HCT116 (cell line): Measurements from ENCODE around the gene THADA. TPM values are rescaled to one million over a fixed set of nuclear protein-coding genes. Genes with fewer than 3 reads are reported as not detected.

Experiments
- ATAC-seq: fragments of 200-7000 bp; cut with Tn5 transposase; 2 replicates; pipeline ENCODE4 v1.9.1; 2020; ENCODE audit warnings: mild to moderate bottlenecking, moderate library complexity
- BruUV-seq: library from RNA; stranded (reverse); fragments of 400-500 nt; replicated peaks from 2 replicates; lab custom pipeline; 2021; lab: Mats Ljungman, UMichigan
- CTCF ChIA-PET: fragments of 300-600 bp; sonication (Branson Sonifier 250); formaldehyde crosslinking; loops from one replicate; lab custom pipeline; 2021; ENCODE audit warnings: antibody characterized with exemption; lab: Charles Lee
- POLR2A ChIA-PET: fragments of 300-600, 350-600 bp; sonication (Branson Sonifier 250); formaldehyde crosslinking; loops from one replicate; lab custom pipeline; 2021; ENCODE audit warnings: antibody characterized with exemption; lab: Charles Lee
- RAD21 ChIA-PET, 2 experiments: fragments of 300-600 bp; sonication (Branson Sonifier 250); formaldehyde crosslinking; loops; one replicate each; lab custom pipeline; 2023; ENCODE audit warnings: low total read pairs in 2 of 2; ENCODE audit not compliant: uncharacterized antibody in 2 of 2, unreplicated experiment in 2 of 2, low non-redundant PET in 1 of 2; lab: Charles Lee
- DNase-seq: peaks from one replicate; pipeline ENCODE4 v3.0.0-alpha.2; 2010; ENCODE audit warnings: low read depth, low spot score
- H2AFZ ChIP-seq: fragments of 200-600 bp; shearing (Covaris generic), sonication (generic); 2 replicates; pipeline ENCODE4 v1.6.1; 2017; ENCODE audit warnings: low read depth, mixed run types, mixed read lengths, antibody characterized with exemption, low read length; ENCODE audit not compliant: poor library complexity, severe bottlenecking
- H3K27ac ChIP-seq: 2 replicates; pipeline ENCODE4 v1.5.1; 2012; ENCODE audit warnings: low read depth, low read length
- H3K27me3 ChIP-seq: fragments of 200-600 bp; sonication (generic); 2 replicates; pipeline ENCODE4 v1.6.1; 2016; ENCODE audit warnings: mixed run types, low read length, mixed read lengths; ENCODE audit not compliant: insufficient read depth
- H3K36me3 ChIP-seq, 2 experiments: fragments of 200-500 bp in 1 of 2; fragments of 200-600 bp in 1 of 2; sonication (Bioruptor generic) in 1 of 2; sonication (generic) in 1 of 2; 2 replicates each; pipeline versions ENCODE4 v1.5.1 to v1.6.1; 2014 to 2016; ENCODE audit warnings: low read length in 2 of 2, inconsistent platforms in 1 of 2, mixed read lengths in 1 of 2, mixed run types in 1 of 2; ENCODE audit not compliant: insufficient read depth in 2 of 2, control insufficient read depth in 1 of 2
- H3K4me1 ChIP-seq, 2 experiments: fragments of 200-600 bp in 1 of 2; sonication (generic) in 1 of 2; 2 replicates each; pipeline versions ENCODE4 v1.5.1 to v1.6.1; 2012 to 2017; ENCODE audit warnings: low read length in 2 of 2, inconsistent platforms in 1 of 2, mild to moderate bottlenecking in 1 of 2, mixed read lengths in 1 of 2, mixed run types in 1 of 2, moderate library complexity in 1 of 2; ENCODE audit not compliant: insufficient read depth in 2 of 2, control insufficient read depth in 1 of 2
- H3K4me2 ChIP-seq: fragments of 200-600 bp; sonication (generic); 2 replicates; pipeline ENCODE4 v1.6.1; 2017; ENCODE audit warnings: mixed run types, low read length, mixed read lengths
- H3K4me3 ChIP-seq, 2 experiments: fragments of 200-600 bp in 1 of 2; sonication (generic) in 1 of 2; replicated peaks in 1 of 2; 2 replicates each; pipeline ENCODE4 v1.5.1; 2011 to 2016; ENCODE audit warnings: low read length in 2 of 2, control low read depth in 1 of 2, low read depth in 1 of 2, mild to moderate bottlenecking in 1 of 2, mixed read lengths in 1 of 2, mixed run types in 1 of 2
- H3K79me2 ChIP-seq: fragments of 200-600 bp; sonication (generic); 2 replicates; pipeline ENCODE4 v1.6.1; 2017; ENCODE audit warnings: mild to moderate bottlenecking, mixed run types, low read length, moderate library complexity, mixed read lengths; ENCODE audit not compliant: insufficient read depth
- H3K9ac ChIP-seq: fragments of 200-600 bp; sonication (generic); 2 replicates; pipeline ENCODE4 v1.6.1; 2016; ENCODE audit warnings: low read length, mixed read lengths
- H3K9me2 ChIP-seq: fragments of 200-600 bp; sonication (generic), shearing (Covaris generic); 2 replicates; pipeline ENCODE4 v1.6.1; 2017; ENCODE audit warnings: mixed run types, mild to moderate bottlenecking, moderate library complexity; ENCODE audit not compliant: insufficient read depth
- H3K9me3 ChIP-seq, 2 experiments: fragments of 200-500 bp in 1 of 2; fragments of 200-600 bp in 1 of 2; sonication (Bioruptor generic) in 1 of 2; sonication (generic) in 1 of 2; 2 replicates each; pipeline ENCODE4 v1.6.1; 2014 to 2017; ENCODE audit warnings: low read length in 2 of 2, mixed read lengths in 2 of 2, inconsistent platforms in 1 of 2, low read depth in 1 of 2, mild to moderate bottlenecking in 1 of 2, mixed run types in 1 of 2, moderate library complexity in 1 of 2; ENCODE audit not compliant: control insufficient read depth in 1 of 2, insufficient read depth in 1 of 2
- H4K20me1 ChIP-seq: fragments of 200-600 bp; sonication (generic), shearing (Covaris generic); 2 replicates; pipeline ENCODE4 v1.6.1; 2017; ENCODE audit warnings: mixed run types, mild to moderate bottlenecking, moderate library complexity; ENCODE audit not compliant: insufficient read depth
- EZH2 ChIP-seq: fragments of 200-600 bp; sonication (generic); IDR thresholded peaks from 2 replicates; pipeline ENCODE4 v1.6.1; 2017; ENCODE audit warnings: antibody characterized with exemption, mixed run types
- SRF ChIP-seq: IDR thresholded peaks from 2 replicates; pipeline ENCODE4 v1.6.1; 2012; ENCODE audit warnings: low read depth
- TCF7L2 ChIP-seq: IDR thresholded peaks from 2 replicates; pipeline ENCODE4 v1.7.0; 2011; ENCODE audit warnings: borderline replicate concordance, inconsistent platforms; ENCODE audit not compliant: insufficient read depth, insufficient read length; ENCODE audit errors: extremely low read depth
- intact Hi-C: fragments of 100-400 bp; cut with micrococcal nuclease; formaldehyde crosslinking; loops from 2 replicates; pipeline ENCODE4 v1.10.0; 2022
- total RNA-seq: library from RNA; stranded (reverse); gene quantifications from one replicate; pipeline ENCODE4 v1.2.1, GENCODE V29; 2021; ENCODE audit not compliant: unreplicated experiment
- TF ChIP-seq, protein P1 (sequence below): IDR thresholded peaks from 2 replicates; pipeline ENCODE4 v1.6.1; 2012
- TF ChIP-seq, protein P2 (sequence below): IDR thresholded peaks from 2 replicates; pipeline ENCODE4 v1.6.1; 2012; ENCODE audit warnings: low read depth

Gene THADA
- total RNA-seq, 1 experiment from 2014 or later, result 30.7 TPM

DNA sequence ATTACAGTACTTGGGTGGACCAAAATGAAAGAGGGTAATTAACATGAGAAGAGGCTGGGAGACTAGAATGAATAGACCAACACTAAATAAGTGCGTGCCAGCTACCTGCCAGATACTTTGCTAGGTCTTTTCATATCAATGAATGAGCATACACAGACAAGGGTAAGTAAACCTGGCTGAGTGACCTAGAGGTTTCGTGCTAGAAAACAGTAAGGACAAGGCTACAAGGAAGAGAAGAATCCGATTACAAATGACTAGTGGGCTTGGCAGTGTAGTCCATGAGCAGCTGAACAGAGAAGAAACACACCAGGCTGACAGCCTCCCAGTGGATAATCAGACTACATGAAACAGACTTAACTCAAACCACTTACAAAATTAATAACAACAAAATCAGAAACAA, 64.6 kb downstream of the THADA start:
- intact Hi-C loops, result no loop called here
- POLR2A ChIA-PET, result no interaction called here
- H3K36me3 ChIP-seq, result no peaks in the 10 kb centered on the region

DNA sequence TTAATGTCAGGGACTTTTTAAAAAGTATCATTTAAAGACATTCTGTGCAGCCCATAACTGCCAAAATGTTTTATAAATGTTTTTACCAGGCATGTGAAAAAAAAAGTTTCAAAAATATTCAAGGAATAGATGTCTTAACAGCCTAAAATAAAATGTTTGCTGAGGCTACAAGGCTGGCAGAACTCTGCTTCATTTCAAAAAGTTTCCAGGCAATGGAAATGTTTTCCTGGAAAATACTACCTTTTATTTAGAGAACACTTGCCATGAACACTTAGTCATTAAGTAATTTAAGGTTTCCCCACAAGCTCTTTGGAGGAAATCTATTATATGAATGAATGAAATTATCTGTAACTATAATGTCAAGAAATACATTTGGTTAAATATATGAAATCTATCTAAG, 68.8 kb downstream of the THADA start:
- no peak overlapping the region for H2AFZ ChIP-seq
- ATAC-seq (no peak), DNase-seq (no peak)
- H3K27me3 ChIP-seq, result no peaks in the 10 kb centered on the region
- no peaks in the 10 kb centered on the region for H3K4me1 ChIP-seq
- no peak overlapping the region for H3K4me2 ChIP-seq
- H3K36me3 ChIP-seq, result no peaks in the 10 kb centered on the region
- ChIA-PET RAD21 (no interaction called here), POLR2A (no interaction called here), CTCF (no interaction called here)
- peaks cover 5% of the 10 kb centered on the region; the same call in 1 of the 2 replicates for H4K20me1 ChIP-seq
- TF ChIP-seq, protein P1, sequence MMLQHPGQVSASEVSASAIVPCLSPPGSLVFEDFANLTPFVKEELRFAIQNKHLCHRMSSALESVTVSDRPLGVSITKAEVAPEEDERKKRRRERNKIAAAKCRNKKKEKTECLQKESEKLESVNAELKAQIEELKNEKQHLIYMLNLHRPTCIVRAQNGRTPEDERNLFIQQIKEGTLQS, result no peak
- TF ChIP-seq SRF (no peak), TCF7L2 (no peak), EZH2 (no peak)
- H3K9me2 ChIP-seq, result no peaks in the 10 kb centered on the region
- no peaks in the 10 kb centered on the region for H3K79me2 ChIP-seq
- no peak overlapping the region for H3K9ac ChIP-seq
- no peaks in the 10 kb centered on the region for H3K9me3 ChIP-seq
- BruUV-seq, result no TSS peak
- H3K4me3 ChIP-seq, result no peak overlapping the region
- intact Hi-C loops, result no loop called here
- H3K27ac ChIP-seq, result no peak overlapping the region

More for the DNA sequence above, 64.6 kb downstream of the THADA start:
- Histone ChIP-seq H3K4me2 (no peak overlapping the region), H3K79me2 (no peaks in the 10 kb centered on the region), H2AFZ (no peak overlapping the region), H3K9ac (no peak overlapping the region), H3K9me2 (no peaks in the 10 kb centered on the region), H3K4me3 (no peak overlapping the region), H3K27me3 (no peaks in the 10 kb centered on the region), H3K4me1 (no peaks in the 10 kb centered on the region), H3K9me3 (no peaks in the 10 kb centered on the region), H3K27ac (no peak overlapping the region)
- BruUV-seq, result no TSS peak
- ATAC-seq, result no peak
- TF ChIP-seq, protein P2, sequence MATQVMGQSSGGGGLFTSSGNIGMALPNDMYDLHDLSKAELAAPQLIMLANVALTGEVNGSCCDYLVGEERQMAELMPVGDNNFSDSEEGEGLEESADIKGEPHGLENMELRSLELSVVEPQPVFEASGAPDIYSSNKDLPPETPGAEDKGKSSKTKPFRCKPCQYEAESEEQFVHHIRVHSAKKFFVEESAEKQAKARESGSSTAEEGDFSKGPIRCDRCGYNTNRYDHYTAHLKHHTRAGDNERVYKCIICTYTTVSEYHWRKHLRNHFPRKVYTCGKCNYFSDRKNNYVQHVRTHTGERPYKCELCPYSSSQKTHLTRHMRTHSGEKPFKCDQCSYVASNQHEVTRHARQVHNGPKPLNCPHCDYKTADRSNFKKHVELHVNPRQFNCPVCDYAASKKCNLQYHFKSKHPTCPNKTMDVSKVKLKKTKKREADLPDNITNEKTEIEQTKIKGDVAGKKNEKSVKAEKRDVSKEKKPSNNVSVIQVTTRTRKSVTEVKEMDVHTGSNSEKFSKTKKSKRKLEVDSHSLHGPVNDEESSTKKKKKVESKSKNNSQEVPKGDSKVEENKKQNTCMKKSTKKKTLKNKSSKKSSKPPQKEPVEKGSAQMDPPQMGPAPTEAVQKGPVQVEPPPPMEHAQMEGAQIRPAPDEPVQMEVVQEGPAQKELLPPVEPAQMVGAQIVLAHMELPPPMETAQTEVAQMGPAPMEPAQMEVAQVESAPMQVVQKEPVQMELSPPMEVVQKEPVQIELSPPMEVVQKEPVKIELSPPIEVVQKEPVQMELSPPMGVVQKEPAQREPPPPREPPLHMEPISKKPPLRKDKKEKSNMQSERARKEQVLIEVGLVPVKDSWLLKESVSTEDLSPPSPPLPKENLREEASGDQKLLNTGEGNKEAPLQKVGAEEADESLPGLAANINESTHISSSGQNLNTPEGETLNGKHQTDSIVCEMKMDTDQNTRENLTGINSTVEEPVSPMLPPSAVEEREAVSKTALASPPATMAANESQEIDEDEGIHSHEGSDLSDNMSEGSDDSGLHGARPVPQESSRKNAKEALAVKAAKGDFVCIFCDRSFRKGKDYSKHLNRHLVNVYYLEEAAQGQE, result no peak
- no peak for TF ChIP-seq TCF7L2
- TF ChIP-seq, all 23 proteins: peak for 0
- RAD21 ChIA-PET, result no interaction called here
- DNase-seq, result no peak
- H4K20me1 ChIP-seq, result peaks cover 5% of the 10 kb centered on the region; the same call in 1 of the 2 replicates
- CTCF ChIA-PET, result interaction anchor here (1.0 kb wide), 1 partner anchor 10 kb away, joined by 3 read pairs; no protein-coding TSS in a partner anchor
